GM12891 (cell line): Measurements from ENCODE around the gene LOX.
A peak's percentile ranks its signal among the peaks of the same experiment; 100 is the strongest.
"Not testable (repeated sequence)": the region's sequence is repeated elsewhere in the genome, so short reads cannot be mapped to it uniquely, and the experiment has no call there.

Experiments
- DNase-seq: peaks from one replicate; pipeline ENCODE4 v3.0.0; 2011; ENCODE audit warnings: low spot score; ENCODE audit not compliant: insufficient read length
- FAIRE-seq: peaks from 2 replicates; lab custom pipeline; 2011; peaks lifted over from hg19 to GRCh38; lab: Jason Lieb, UNC
- PAX5 ChIP-seq: IDR thresholded peaks from 2 replicates; pipeline ENCODE4 v1.6.1; 2011; ENCODE audit warnings: low read length, moderate library complexity, mild to moderate bottlenecking; ENCODE audit not compliant: insufficient read depth, severe bottlenecking
- POLR2A ChIP-seq: IDR thresholded peaks from 2 replicates; pipeline ENCODE4 v1.6.1; 2011; ENCODE audit warnings: low read depth, low read length, control low read depth
- POLR2AphosphoS5 ChIP-seq: IDR thresholded peaks from 2 replicates; pipeline ENCODE4 v1.6.1; 2011; ENCODE audit warnings: low read depth, low read length, control low read depth
- POU2F2 ChIP-seq: IDR thresholded peaks from 2 replicates; pipeline ENCODE4 v1.6.1; 2011; ENCODE audit warnings: low read depth, mild to moderate bottlenecking, control low read depth, low read length, moderate library complexity
- SPI1 ChIP-seq: IDR thresholded peaks from 2 replicates; pipeline ENCODE4 v1.6.1; 2011; ENCODE audit warnings: low read depth, low read length, control low read depth
- TAF1 ChIP-seq: IDR thresholded peaks from 2 replicates; pipeline ENCODE4 v1.6.1; 2011; ENCODE audit warnings: low read depth, low read length, control low read depth

The LOX gene

GRCh38 chr5:122101636-122102285 lies 23.7 kb upstream of the LOX start:
- TF ChIP-seq PAX5, result no peak
- no peak for TF ChIP-seq SPI1
- no peak for TF ChIP-seq POU2F2
- no peak for TF ChIP-seq POLR2AphosphoS5
- TF ChIP-seq TAF1, result no peak
- no peak for TF ChIP-seq POLR2A
- FAIRE-seq (peak; percentile 80), DNase-seq (no peak)

- TF ChIP-seq POU2F2 (no peak), PAX5 (no peak), POLR2AphosphoS5 (no peak), POLR2A (no peak), TAF1 (no peak), SPI1 (no peak)
- no peak for DNase-seq
- FAIRE-seq, result no peak
These were observed 21.2 kb upstream of the LOX start for GRCh38 chr5:122099060-122099790.

DNA sequence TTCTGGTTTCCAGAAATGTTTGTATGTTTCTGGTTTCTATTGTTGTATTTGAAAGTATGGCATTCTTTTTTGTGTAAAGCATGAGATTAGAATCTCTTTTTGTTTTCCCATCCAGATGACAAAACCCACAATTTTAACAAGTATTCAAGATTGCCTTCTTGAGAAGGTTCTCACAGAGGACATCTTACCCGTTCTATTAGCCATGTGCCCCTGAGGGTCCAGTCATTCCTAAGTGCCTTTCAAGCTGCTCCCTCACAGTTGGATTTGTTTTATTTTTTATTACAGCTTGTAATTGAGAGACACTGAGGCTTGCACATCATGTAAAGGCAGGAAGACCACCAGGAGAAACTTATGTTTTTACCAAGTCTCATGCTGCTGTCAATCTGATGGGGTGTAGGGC lies 19.3 kb upstream of the LOX start:
- no peak for DNase-seq
- no peak for FAIRE-seq
- TF ChIP-seq PAX5, result no peak
- no peak for TF ChIP-seq POLR2A
- no peak for TF ChIP-seq POU2F2
- no peak for TF ChIP-seq TAF1
- TF ChIP-seq POLR2AphosphoS5, result no peak
- no peak for TF ChIP-seq SPI1

DNA sequence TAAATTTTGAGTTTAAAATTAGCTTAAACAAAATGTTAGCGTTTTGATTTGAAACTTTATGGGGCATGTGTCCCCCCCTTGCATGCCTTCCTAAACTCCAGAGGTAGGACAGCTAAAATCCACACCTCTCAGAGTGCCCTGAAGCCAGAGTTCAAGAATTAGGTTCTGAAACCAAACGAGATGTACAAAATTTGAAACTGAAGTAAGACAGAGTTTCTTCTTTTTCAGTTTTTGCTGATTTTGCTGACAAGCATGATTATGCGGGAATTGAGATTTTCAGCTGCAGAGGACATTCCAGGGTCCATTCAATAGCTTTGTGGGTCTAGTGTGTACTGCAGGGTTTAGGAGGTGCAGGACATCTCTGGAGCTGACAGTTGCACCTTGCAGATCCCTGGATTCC lies 17.1 kb upstream of the LOX start:
- DNase-seq (no peak), FAIRE-seq (no peak)
- TF ChIP-seq PAX5 (no peak), POU2F2 (no peak), POLR2AphosphoS5 (no peak), TAF1 (no peak)

GRCh38 chr5:122094251-122094650 lies 16.2 kb upstream of the LOX start:
- FAIRE-seq, DNase-seq: not testable (repeated sequence)

DNA sequence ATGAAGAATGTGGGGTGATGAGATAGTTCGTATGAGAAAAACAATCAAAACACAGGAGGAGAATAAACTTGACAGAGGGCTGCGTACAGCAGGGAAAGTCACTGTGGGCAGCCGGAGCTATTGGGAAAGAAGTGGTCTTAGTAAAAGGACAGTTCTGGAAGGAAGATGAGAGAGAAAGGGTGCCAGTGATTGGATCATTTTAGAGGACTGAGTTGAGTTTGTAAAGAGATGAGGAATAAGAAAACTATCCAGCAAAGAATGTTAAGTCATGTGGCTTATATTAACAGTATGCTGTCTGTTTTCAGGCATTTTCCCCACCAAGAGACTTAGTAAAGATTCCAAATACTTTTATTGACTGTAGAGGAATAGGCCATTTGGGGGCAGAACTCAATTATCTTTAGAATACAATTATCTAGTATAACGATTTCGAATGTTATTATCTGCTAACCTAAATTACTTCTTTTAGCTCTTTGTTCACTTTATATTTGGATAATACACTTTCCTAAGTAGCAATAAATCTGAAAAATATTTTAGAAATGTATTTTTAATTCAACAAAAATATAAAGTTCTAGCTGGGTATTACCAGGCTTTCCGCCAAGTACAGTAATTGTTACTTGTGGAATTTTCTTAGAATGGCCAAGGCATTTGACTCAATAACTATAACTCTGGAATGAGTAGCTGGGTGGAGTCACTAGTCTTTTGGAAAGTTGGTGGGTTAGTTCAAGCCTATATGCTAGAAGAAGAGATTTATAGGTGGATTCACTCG lies 15.5 kb upstream of the LOX start:
- DNase-seq (no peak), FAIRE-seq (no peak)
- TF ChIP-seq POLR2AphosphoS5, result no peak
- TF ChIP-seq TAF1, result no peak
- TF ChIP-seq POLR2A, result no peak
- no peak for TF ChIP-seq SPI1
- TF ChIP-seq PAX5, result no peak
- TF ChIP-seq POU2F2, result no peak

- TF ChIP-seq POLR2A (no peak), POU2F2 (no peak), POLR2AphosphoS5 (no peak), TAF1 (no peak), SPI1 (no peak), PAX5 (no peak)
- FAIRE-seq, result no peak
- no peak for DNase-seq
These were observed 14.0 kb upstream of the LOX start for GRCh38 chr5:122091936-122092600.

GRCh38 chr5:122089096-122090013 lies 11.3 kb upstream of the LOX start:
- FAIRE-seq, result no peak
- no peak for TF ChIP-seq TAF1
- TF ChIP-seq POU2F2, result no peak
- TF ChIP-seq PAX5, result no peak
- no peak for TF ChIP-seq POLR2A
- TF ChIP-seq SPI1, result no peak
- no peak for TF ChIP-seq POLR2AphosphoS5
- no peak for DNase-seq
